ENCODE data around the gene CACNA1I. TPM values are rescaled to one million over a fixed set of nuclear protein-coding genes. Genes with fewer than 3 reads are reported as not detected.

CACNA1I gene
- total and polyA plus RNA-seq, 2 of the 8 experiments (the other 6 are each of a cell fraction or from before 2014, with no cell fraction given) = 0.77 to 1.2 TPM

DNA sequence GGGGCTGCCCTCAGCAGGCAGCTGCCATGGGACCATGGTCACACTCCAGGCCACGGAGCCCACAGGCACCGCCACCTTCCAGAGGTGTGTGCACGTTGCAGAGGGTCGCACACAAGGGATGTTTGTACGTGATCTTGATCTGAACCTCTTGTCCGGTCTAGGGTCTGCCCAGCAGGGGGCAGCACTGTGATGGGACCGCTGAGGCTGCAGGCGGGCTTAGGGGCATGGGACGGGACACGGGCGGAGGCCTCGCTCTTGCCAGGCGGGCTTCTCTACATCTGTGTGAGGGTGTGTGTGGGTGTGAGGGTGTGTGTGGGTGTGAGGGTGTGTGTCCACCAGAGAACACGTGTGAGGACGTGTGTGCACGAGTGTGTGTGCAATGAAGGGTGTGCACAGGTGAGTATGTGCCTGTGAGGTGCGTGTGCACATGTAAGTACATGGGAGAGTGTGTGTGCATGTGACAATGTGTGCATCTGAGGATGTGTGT lies 52.4 kb downstream of the CACNA1I start:
- H3K4me1 ChIP-seq (replicated peaks in 1 of 4; ENCODE audit: control insufficient read depth in 3 of 4, insufficient read depth in 4 of 4, low read length in 3 of 4) = peaks cover 3 to 16% (median 10%) of the 10 kb centered on the region in 4 experiments
- no peak overlapping the region for H3K9ac ChIP-seq (replicated peaks in 1 of 4; ENCODE audit: extremely low read depth in 1 of 4, low read depth in 3 of 4, low read length in 3 of 4)
- peaks cover 11% of the 10 kb centered on the region; the same call in 1 of the 2 replicates for H3K23me2 ChIP-seq (ENCODE audit: low read depth, low read length)
- 70% methylated on average over 17 of the region's 17 CpGs; no CpG with 5 or more reads in 1 of the 2 experiments for WGBS, 2 experiments (ENCODE audit: extremely low coverage in 1 of 2, insufficient coverage in 1 of 2, insufficient read length in 1 of 2, insufficient replicate concordance in 2 of 2, low coverage in 1 of 2, low lambda C conversion rate in 2 of 2, missing lambda C conversion rate in 1 of 2)
- FAIRE-seq (no peak), DNase-seq (ENCODE audit: low read depth in 1 of 2, low spot score in 2 of 2) (peak; percentile 59 to 93)
- H2BK5ac ChIP-seq (ENCODE audit: low read depth, low read length) = peak overlapping the region; percentile 27; the same call in 1 of the 2 replicates
- H4K5ac ChIP-seq (ENCODE audit: insufficient read length, low read depth, low read length) = no peak overlapping the region
- H2BK15ac ChIP-seq (ENCODE audit: low read length) = peak overlapping the region; percentile 99
- ChIA-PET CTCF (ENCODE audit: partially characterized antibody) (interaction anchor here (0.7 to 2.2 kb wide), 17 partner anchors 11 to 758 kb away, joined by 3 to 15 read pairs (median 4); no protein-coding TSS in a partner anchor), POLR2A (ENCODE audit: partially characterized antibody) (interaction anchor here (0.8 kb wide), 1 partner anchor 8 kb away, joined by 3 read pairs; no protein-coding TSS in a partner anchor)
- peak overlapping the region; percentile 94 for H2AK5ac ChIP-seq (ENCODE audit: low read depth, low read length)
- peak overlapping the region; percentile 96 for H4K91ac ChIP-seq (replicated peaks; ENCODE audit: insufficient read length, low read length)
- no peak overlapping the region for H3K27ac ChIP-seq (ENCODE audit: low read depth, low read length)
- H3K36me3 ChIP-seq (ENCODE audit: control insufficient read depth in 2 of 4, insufficient read depth in 4 of 4, low read length in 3 of 4) = no peaks in the 10 kb centered on the region
- peak overlapping the region; percentile 97; the same call in 1 of the 2 replicates for H2BK12ac ChIP-seq (ENCODE audit: low read depth, low read length)
- no peak overlapping the region for H3K4me2 ChIP-seq (ENCODE audit: insufficient read depth in 1 of 2, low read depth in 2 of 2, low read length in 2 of 2)
- H3K56ac ChIP-seq (replicated peaks; ENCODE audit: insufficient read length, low read depth, low read length) = no peak overlapping the region
- no peak overlapping the region for H3K18ac ChIP-seq (ENCODE audit: extremely low read depth, low read length)
- no peaks in the 10 kb centered on the region for H3K79me2 ChIP-seq (ENCODE audit: control insufficient read depth in 1 of 2, insufficient read depth in 2 of 2, low read length in 2 of 2)
- H4K8ac ChIP-seq (ENCODE audit: extremely low read depth, insufficient read depth, low read length) = peak overlapping the region; percentile 85; the same call in 1 of the 2 replicates
- no peak overlapping the region; the same call in 1 of the 2 replicates for H2AFZ ChIP-seq (ENCODE audit: low read length)
- no peak overlapping the region for H3K14ac ChIP-seq (ENCODE audit: insufficient read length)
- peak overlapping the region; percentile 85 for H3K4ac ChIP-seq (replicated peaks; ENCODE audit: insufficient read length, low read depth, low read length)
- H3K4me3 ChIP-seq (ENCODE audit: extremely low read depth in 1 of 4, insufficient read depth in 2 of 4, low read depth in 3 of 4, low read length in 4 of 4) = no peak overlapping the region
- H2BK120ac ChIP-seq (replicated peaks; ENCODE audit: low read depth, low read length) = peak overlapping the region; percentile 94
- H2BK20ac ChIP-seq (ENCODE audit: low read length) = peak overlapping the region; percentile 100
- H3K79me1 ChIP-seq (ENCODE audit: low read depth, low read length) = no peaks in the 10 kb centered on the region
- no peak overlapping the region for H3K23ac ChIP-seq (ENCODE audit: insufficient read length)
- no peaks in the 10 kb centered on the region for H3K9me3 ChIP-seq (ENCODE audit: insufficient read depth in 2 of 2, low read depth in 1 of 2, low read length in 1 of 2)
- H3K27me3 ChIP-seq (replicated peaks in 1 of 4; ENCODE audit: control insufficient read depth in 3 of 4, extremely low read depth in 1 of 4, insufficient read depth in 3 of 4, low read length in 3 of 4) = peaks cover 0 to 5% (median 0%) of the 10 kb centered on the region in 4 experiments; a peak in 2 of 7 replicates
- peaks cover 0 to 17% of the 10 kb centered on the region in 2 experiments for H4K20me1 ChIP-seq (replicated peaks in 1 of 2; ENCODE audit: control insufficient read depth in 1 of 2, insufficient read depth in 2 of 2, low read length in 2 of 2)
- TF ChIP-seq NANOG (IDR thresholded peaks at IDR 0.05; ENCODE audit: insufficient read depth, low read depth, low read length, poor library complexity, severe bottlenecking) (no peak), KDM1A (IDR thresholded peaks at IDR 0.05; ENCODE audit: borderline replicate concordance, low read length) (peak; percentile 94; the same call in 1 of the 2 replicates), RNF2 (IDR thresholded peaks at IDR 0.05; ENCODE audit: borderline replicate concordance, low read depth, low read length, missing control alignments, poor library complexity, severe bottlenecking) (no peak), SP2 (IDR thresholded peaks at IDR 0.05; ENCODE audit: low read length) (no peak), RAD21 (IDR thresholded peaks at IDR 0.05 in 1 of 2, conservative IDR thresholded peaks at IDR 0.05 in 1 of 2; ENCODE audit: low read depth in 2 of 2, low read length in 2 of 2) (peak; percentile 73 to 86)
- TF ChIP-seq, protein P1, sequence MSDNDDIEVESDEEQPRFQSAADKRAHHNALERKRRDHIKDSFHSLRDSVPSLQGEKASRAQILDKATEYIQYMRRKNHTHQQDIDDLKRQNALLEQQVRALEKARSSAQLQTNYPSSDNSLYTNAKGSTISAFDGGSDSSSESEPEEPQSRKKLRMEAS (IDR thresholded peaks at IDR 0.05) = 0 out of 2 replicates have a peak, but pooled peaks have one; percentile 25
- TF ChIP-seq, protein P2, sequence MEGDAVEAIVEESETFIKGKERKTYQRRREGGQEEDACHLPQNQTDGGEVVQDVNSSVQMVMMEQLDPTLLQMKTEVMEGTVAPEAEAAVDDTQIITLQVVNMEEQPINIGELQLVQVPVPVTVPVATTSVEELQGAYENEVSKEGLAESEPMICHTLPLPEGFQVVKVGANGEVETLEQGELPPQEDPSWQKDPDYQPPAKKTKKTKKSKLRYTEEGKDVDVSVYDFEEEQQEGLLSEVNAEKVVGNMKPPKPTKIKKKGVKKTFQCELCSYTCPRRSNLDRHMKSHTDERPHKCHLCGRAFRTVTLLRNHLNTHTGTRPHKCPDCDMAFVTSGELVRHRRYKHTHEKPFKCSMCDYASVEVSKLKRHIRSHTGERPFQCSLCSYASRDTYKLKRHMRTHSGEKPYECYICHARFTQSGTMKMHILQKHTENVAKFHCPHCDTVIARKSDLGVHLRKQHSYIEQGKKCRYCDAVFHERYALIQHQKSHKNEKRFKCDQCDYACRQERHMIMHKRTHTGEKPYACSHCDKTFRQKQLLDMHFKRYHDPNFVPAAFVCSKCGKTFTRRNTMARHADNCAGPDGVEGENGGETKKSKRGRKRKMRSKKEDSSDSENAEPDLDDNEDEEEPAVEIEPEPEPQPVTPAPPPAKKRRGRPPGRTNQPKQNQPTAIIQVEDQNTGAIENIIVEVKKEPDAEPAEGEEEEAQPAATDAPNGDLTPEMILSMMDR (IDR thresholded peaks at IDR 0.05; ENCODE audit: control extremely low read depth in 1 of 3, insufficient read depth in 1 of 3, low read depth in 1 of 3, low read length in 3 of 3) = peak; percentile 81 to 88 (median 87)
